Measurements from ENCODE around the gene CRP. TPM values are rescaled to one million over a fixed set of nuclear protein-coding genes. Genes with fewer than 3 reads are reported as not detected.
"Not testable (repeated sequence)": the region's sequence is repeated elsewhere in the genome, so short reads cannot be mapped to it uniquely, and the experiment has no call there.

The CRP gene, protein sequence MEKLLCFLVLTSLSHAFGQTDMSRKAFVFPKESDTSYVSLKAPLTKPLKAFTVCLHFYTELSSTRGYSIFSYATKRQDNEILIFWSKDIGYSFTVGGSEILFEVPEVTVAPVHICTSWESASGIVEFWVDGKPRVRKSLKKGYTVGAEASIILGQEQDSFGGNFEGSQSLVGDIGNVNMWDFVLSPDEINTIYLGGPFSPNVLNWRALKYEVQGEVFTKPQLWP
- polyA plus RNA-seq, result not detected

DNA sequence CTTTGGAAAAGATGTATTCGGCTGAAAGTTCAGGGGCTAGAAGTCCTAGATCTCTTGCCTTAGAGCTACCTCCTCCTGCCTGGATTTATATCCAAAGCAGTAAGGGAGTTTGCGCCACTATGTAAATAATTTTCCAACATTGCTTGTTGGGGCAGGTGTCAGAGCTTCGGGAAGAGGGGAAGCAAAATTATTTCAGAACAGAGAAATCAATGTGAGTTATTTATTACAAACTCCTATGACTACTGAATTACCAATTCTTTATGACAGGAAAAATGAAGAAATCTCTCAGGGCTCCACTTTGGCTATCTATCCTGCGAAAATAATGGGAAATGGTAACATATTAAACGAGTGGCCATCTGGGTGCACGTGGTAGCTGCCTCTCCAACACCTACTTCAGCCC, at the start of gene CRP:
TSS of gene CRP (minus strand) at position 61 of the 400 bp plus-strand sequence. CDS start 104 bp downstream, outside the sequence.
- Mint-ChIP-seq H3K27ac (no peak within 1 kb of the TSS), H3K4me3 (no peak within 1 kb of the TSS), H3K36me3 (no peaks in the 10 kb centered on the region), H3K9me3 (peaks cover 0 to 20% (median 9%) of the 10 kb centered on the region in 6 donors), H3K4me1 (no peaks in the 10 kb centered on the region), H3K27me3 (ENCODE audit: low read depth in 3 of 3) (peaks cover 7 to 16% (median 8%) of the 10 kb centered on the region in 3 donors)
- no peak for DNase-seq

DNA sequence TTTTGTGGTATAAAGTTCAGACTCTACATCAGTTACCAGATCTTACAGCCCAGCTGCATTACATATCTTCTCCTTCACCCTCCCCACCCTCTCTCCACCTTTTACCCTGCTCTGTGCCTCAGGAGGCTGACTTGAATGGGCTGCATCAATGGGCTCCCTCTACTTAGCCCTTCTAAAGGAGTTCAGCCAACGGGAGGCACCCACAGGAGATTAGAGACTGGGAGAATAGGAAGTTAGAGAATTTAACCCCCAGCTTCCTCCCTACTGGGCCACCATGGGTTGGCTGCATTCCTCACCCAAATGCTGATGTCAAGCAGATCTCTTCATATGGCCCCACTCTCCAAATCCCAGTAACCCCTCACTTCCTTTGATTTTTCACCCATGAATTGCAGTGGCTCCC, 49.3 kb upstream of the CRP start:
- H3K27me3 Mint-ChIP-seq (ENCODE audit: low read depth in 3 of 3), result peaks cover 0 to 14% (median 4%) of the 10 kb centered on the region in 3 donors
- H3K9me3 Mint-ChIP-seq, result no peaks in the 10 kb centered on the region
- H3K27ac Mint-ChIP-seq, result no peak overlapping the region
- no peaks in the 10 kb centered on the region for H3K36me3 Mint-ChIP-seq
- DNase-seq, result no peak
- H3K4me3 Mint-ChIP-seq, result no peak overlapping the region
- no peaks in the 10 kb centered on the region for H3K4me1 Mint-ChIP-seq

DNA sequence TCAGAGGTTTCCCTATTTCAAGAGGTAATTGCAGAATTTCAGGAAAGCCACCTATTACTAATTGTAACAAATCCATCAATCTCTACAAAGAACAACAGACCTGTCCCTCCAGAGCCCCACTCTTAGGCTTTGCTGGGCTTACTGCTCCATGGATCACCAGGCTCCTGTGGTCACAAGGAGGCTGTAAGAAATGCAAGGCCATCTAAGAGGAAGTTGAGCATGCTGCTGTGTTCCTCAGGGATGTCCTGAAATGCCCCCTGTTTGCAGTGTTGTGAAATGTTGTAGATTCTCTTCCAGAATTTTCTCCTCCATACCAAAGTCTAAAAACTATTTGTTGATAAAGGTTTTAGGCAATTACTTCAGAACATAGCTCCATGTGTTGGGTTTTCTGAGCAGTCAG, 42.0 kb upstream of the CRP start:
- no peak overlapping the region for H3K27ac Mint-ChIP-seq
- no peaks in the 10 kb centered on the region for H3K9me3 Mint-ChIP-seq
- no peaks in the 10 kb centered on the region for H3K4me1 Mint-ChIP-seq
- peaks cover 0 to 4% (median 0%) of the 10 kb centered on the region in 3 donors for H3K27me3 Mint-ChIP-seq (ENCODE audit: low read depth in 3 of 3)
- H3K36me3 Mint-ChIP-seq, result no peaks in the 10 kb centered on the region
- no peak overlapping the region for H3K4me3 Mint-ChIP-seq
- no peak for DNase-seq

DNA sequence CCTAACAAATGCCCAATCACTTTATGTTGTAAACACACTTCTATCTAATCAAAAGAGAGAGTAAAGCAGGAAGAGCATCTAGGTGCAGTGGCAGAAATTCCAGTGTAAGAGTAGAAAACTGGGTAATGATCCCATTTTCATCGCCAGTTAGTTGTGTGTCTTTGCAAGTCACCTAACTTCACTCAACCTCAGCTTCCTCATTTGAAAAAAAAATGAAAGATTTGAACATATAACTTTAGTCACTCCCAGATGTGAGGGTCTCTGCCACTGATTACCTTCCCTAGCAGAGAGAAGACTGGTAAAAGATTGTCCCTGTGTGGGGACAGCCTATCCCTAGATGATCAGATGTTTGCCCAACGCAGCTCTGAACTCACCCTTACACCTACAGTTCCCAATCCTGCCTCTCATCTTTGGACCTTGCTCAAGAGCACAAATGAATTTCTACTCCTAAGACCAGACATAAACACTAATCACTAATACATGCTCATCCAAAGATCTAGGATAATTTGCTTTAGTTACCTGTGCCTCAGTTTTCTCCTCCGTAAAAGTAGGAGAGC, 41.1 kb upstream of the CRP start:
- H3K27me3 Mint-ChIP-seq (ENCODE audit: low read depth in 3 of 3), result peaks cover 0 to 4% (median 0%) of the 10 kb centered on the region in 3 donors
- DNase-seq, result no peak
- H3K27ac Mint-ChIP-seq, result no peak overlapping the region
- no peak overlapping the region for H3K4me3 Mint-ChIP-seq
- H3K36me3 Mint-ChIP-seq, result no peaks in the 10 kb centered on the region
- H3K4me1 Mint-ChIP-seq, result no peaks in the 10 kb centered on the region
- no peaks in the 10 kb centered on the region for H3K9me3 Mint-ChIP-seq

DNA sequence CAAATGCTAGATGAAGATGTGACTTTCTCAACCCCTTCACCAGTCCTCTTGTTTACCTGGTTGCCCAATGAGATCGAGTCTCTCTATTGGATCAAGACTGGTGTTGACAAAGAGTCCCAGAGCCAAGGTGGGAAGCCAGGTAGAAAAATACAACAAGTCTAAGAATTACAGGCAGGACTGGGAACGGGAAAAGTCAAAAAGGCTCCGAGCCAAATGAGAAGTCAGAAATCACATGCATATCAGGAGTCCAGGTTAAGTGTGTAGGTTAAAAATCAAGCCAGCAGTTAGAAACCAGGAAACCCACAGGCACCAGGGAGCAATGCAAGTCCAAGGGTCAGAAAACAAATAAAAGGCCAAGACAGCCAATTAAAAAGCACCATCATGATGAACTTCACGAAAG, 39.0 kb upstream of the CRP start:
- H3K4me1 Mint-ChIP-seq, result no peaks in the 10 kb centered on the region
- no peaks in the 10 kb centered on the region for H3K36me3 Mint-ChIP-seq
- no peaks in the 10 kb centered on the region for H3K9me3 Mint-ChIP-seq
- H3K4me3 Mint-ChIP-seq, result no peak overlapping the region
- H3K27ac Mint-ChIP-seq, result no peak overlapping the region
- peaks cover 0 to 4% (median 0%) of the 10 kb centered on the region in 3 donors for H3K27me3 Mint-ChIP-seq (ENCODE audit: low read depth in 3 of 3)
- DNase-seq, result no peak

DNA sequence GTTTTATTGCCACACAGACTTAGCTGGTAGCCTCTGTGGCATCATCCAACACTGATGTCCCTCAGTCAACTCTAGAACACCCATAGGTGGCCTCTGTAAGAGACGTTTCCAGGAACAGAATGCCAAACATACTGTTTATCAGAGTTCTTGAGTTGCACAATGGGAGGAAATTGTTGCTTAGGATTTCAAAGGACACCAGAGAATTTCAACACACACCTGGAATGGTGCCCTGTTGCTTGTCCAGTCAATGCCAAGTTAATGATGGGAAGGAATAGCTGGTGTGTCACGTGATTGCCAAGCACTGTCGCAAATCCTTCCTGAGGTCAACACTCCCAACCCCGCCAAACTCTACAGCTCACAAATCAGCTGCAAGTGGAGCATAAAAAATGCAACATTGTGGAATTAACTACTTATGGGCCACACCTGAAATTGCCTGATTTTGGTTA, 37.8 kb upstream of the CRP start:
- H3K27ac Mint-ChIP-seq, result no peak overlapping the region
- peaks cover 0 to 3% (median 0%) of the 10 kb centered on the region in 3 donors for H3K27me3 Mint-ChIP-seq (ENCODE audit: low read depth in 3 of 3)
- DNase-seq, result no peak
- H3K36me3 Mint-ChIP-seq, result no peaks in the 10 kb centered on the region
- H3K9me3 Mint-ChIP-seq, result no peaks in the 10 kb centered on the region
- H3K4me3 Mint-ChIP-seq, result no peak overlapping the region
- H3K4me1 Mint-ChIP-seq, result no peaks in the 10 kb centered on the region

DNA sequence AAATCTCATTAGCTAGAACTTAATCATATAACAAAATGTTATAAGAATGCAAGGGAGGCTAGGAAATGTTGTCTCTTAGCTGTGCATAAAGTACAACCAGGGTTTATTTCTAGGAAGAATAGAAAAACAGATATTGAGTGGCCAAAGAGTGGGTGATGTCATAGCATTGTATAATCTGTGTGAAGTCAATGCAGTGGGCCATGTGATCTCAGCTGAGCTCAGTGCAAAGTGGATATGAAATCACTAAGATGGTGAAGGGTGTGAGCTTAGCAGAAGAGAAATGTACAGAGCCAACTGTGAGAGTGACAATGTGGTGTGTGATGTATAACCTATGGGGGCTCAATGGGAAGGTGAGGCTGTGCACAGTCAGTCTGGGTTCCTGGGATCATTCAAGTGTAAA, 36.6 kb upstream of the CRP start:
- Mint-ChIP-seq H3K36me3 (no peaks in the 10 kb centered on the region), H3K27ac (no peak overlapping the region), H3K4me3 (no peak overlapping the region), H3K4me1 (no peaks in the 10 kb centered on the region), H3K9me3 (no peaks in the 10 kb centered on the region), H3K27me3 (ENCODE audit: low read depth in 3 of 3) (no peaks in the 10 kb centered on the region)
- DNase-seq, result no peak

DNA sequence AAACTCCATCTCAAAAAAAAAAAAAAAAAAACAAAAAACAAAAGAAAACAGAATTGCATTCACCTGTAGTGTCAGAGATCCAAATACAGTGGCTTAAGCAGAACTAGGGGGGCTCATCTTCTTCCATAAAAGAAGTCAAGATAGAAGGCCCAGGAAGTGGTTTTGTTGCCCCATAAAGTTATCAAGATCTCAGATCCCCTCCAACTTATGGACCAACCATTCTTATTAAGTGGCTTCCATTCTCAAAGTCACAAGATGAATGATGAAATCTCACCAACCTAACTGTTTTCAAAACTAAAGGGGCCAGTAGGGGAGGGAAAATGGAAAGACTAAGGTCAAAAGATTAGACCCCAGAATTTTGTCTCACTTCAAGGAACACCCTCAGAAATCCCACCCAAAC, 36.2 kb upstream of the CRP start:
- Mint-ChIP-seq H3K27ac (no peak overlapping the region), H3K27me3 (ENCODE audit: low read depth in 3 of 3) (no peaks in the 10 kb centered on the region), H3K36me3 (no peaks in the 10 kb centered on the region), H3K4me3 (no peak overlapping the region), H3K4me1 (no peaks in the 10 kb centered on the region), H3K9me3 (no peaks in the 10 kb centered on the region)
- DNase-seq, result no peak

DNA sequence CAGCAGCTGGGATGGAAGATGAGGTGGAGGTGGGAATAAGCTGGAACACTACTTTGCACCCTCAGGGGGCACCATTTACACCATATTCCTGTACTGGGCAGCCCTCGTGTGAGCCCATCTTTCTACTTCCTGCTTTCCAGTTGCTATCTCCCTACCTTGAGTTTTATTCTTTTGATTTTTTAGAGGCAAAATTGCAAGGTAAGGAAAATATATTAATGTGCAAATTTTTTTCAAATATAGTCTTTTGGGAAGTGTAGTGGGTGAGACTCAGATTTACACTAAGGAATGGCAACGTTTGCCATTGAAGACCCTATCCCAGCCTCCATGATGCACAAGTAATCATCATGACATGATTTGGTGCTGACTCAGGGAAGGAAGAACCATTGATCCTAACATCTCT, 35.2 kb upstream of the CRP start:
- Mint-ChIP-seq H3K27me3 (ENCODE audit: low read depth in 3 of 3) (no peaks in the 10 kb centered on the region), H3K27ac (no peak overlapping the region), H3K9me3 (no peaks in the 10 kb centered on the region), H3K4me3 (no peak overlapping the region), H3K4me1 (no peaks in the 10 kb centered on the region), H3K36me3 (no peaks in the 10 kb centered on the region)
- DNase-seq, result no peak

DNA sequence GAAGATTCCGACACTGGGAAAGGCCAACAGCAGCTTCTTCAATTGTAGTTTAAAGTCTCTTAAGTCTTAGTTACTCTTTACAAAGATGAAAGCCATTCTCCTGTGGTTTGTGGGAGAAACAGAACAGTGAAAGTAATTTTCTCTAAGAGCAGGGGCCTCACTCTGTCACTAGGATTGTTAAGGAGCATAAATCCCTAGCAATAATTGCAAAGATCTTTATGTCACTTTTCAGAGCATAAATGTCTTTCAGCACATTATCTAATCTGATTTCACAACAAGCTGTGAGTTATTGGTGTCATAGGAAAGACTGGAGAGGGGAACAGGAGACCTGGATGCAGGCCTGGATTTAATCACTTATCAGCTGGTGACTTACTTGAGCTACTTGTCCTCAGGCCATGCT, 34.0 kb upstream of the CRP start:
- H3K9me3 Mint-ChIP-seq, result no peaks in the 10 kb centered on the region

DNA sequence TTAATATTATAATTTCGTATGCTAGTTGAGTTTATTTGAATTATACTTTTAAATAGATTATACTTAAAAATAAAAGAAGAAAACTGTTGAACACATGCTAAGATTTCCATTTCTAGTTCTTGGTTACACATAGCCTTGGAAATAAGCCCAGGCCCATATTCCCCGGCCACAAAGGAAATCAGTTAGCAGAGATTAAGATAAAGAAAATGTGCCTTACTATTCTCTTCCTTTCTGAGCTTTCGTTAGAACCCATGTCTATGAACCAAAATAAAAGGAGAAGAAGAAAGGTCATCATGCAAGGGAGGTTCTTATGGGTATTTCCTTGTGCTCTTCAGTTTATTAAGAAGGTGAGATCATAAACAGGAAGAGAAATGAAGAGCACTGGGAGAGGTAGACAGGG, 32.3 kb upstream of the CRP start:
- Mint-ChIP-seq H3K27ac (no peak overlapping the region), H3K4me1 (no peaks in the 10 kb centered on the region), H3K36me3 (no peaks in the 10 kb centered on the region), H3K9me3 (peaks cover 0 to 6% (median 0%) of the 10 kb centered on the region in 6 donors), H3K4me3 (no peak overlapping the region), H3K27me3 (ENCODE audit: low read depth in 3 of 3) (peaks cover 0 to 12% (median 7%) of the 10 kb centered on the region in 3 donors)
- no peak for DNase-seq

More for the DNA sequence above, 34.0 kb upstream of the CRP start:
- DNase-seq, result no peak
- no peak overlapping the region for H3K4me3 Mint-ChIP-seq
- H3K27me3 Mint-ChIP-seq (ENCODE audit: low read depth in 3 of 3), result peaks cover 0 to 8% (median 7%) of the 10 kb centered on the region in 3 donors
- no peak overlapping the region for H3K27ac Mint-ChIP-seq
- H3K4me1 Mint-ChIP-seq, result no peaks in the 10 kb centered on the region
- no peaks in the 10 kb centered on the region for H3K36me3 Mint-ChIP-seq

DNA sequence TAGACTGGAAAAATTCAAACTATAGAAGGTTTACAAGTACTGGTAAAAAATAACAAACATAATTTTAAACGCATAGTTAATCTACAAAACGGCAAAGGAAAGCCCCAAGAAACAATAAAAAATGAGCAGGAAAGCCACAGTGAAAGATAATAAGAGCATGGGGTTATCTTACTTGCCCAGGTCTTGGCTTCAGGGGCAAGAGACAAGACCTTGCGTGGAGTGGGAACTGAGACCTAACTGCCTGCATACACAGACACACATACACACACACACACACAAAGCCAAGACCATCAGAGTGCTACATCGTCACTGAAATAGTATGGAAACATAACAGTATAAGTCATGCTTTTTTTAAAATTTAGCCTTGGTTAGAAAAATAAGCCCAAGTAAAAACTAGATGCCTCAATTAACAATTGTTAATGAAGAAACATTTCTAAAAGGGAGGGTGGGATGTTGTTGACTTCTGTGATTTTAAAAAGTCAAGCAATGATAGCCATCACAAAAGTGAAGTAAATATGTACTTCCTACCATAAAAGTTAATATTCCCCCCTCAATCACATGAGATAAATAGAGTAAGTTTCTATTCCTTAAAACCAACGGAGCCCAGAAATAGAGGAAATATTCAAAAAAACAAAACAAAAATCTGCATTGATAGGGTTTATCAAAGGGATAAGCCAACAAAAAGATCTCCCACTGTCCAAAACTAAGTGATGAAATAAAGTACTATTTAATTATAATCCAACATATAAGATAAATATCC, 29.4 kb upstream of the CRP start:
- Mint-ChIP-seq H3K27me3 (ENCODE audit: low read depth in 3 of 3) (peaks cover 5 to 16% (median 7%) of the 10 kb centered on the region in 3 donors), H3K4me3 (no peak overlapping the region), H3K27ac (no peak overlapping the region), H3K36me3 (peaks cover 0 to 4% (median 0%) of the 10 kb centered on the region in 3 donors), H3K4me1 (no peaks in the 10 kb centered on the region), H3K9me3 (peaks cover 0 to 6% (median 0%) of the 10 kb centered on the region in 6 donors)
- no peak for DNase-seq

DNA sequence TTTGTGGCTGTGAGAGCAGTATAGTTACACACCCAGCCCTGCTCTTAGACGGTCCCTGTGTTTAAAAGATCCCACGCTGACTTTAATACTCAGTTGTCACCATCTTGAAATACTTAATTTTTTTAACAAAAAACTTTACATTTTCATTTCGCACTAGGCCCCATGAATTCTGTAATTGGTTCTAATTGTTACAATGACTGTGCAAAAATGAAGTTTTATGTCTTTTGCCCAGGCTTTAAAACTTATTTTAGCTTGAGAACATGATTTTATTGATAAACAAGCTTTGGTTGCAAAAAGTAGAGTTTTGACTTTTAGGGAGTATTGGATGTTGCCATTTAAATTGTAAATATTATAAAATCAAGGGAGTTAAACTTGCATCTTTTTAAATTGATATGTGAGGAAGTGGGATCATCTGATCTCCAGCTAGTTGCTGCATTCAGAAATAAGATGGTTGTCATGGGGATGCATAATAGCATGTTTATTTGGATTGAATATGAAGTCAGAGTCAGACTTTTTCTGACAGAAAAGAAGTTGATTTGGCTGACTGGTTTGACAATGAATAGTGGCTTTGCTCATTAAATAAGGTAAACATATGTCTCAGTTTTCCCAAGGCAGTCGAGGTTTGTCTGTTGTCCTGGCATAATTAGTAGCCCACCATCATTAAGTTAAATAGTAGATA, 23.0 kb upstream of the CRP start:
- peaks cover 0 to 5% (median 0%) of the 10 kb centered on the region in 6 donors for H3K9me3 Mint-ChIP-seq
- no peak overlapping the region for H3K4me3 Mint-ChIP-seq
- H3K27ac Mint-ChIP-seq, result no peak overlapping the region
- H3K36me3 Mint-ChIP-seq, result peaks cover 0 to 4% (median 0%) of the 10 kb centered on the region in 3 donors
- H3K27me3 Mint-ChIP-seq (ENCODE audit: low read depth in 3 of 3), result peaks cover 5 to 14% (median 10%) of the 10 kb centered on the region in 3 donors
- DNase-seq, result no peak
- no peaks in the 10 kb centered on the region for H3K4me1 Mint-ChIP-seq

DNA sequence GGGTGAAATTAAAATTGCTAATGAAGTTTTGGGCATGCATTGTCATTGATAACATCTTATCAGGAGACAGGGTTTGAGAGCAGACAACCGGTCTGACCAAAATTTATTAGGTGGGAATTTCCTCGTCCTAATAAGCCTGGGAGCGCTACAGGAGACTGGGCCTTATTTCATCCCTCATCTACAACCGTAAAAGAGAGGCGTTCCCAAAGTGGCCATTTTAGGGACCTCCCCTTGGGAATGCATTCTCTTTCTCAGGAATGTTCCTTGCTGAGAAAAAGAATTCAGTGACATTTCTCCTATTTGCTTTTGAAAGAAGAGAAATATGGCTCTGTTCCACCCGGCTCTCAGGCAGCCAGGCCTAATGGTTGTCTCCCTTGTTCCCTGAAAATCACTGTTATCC, 8.8 kb upstream of the CRP start:
- not testable (repeated sequence) for H3K4me1 Mint-ChIP-seq, H3K36me3 Mint-ChIP-seq, H3K27ac Mint-ChIP-seq, H3K4me3 Mint-ChIP-seq, DNase-seq
- Mint-ChIP-seq H3K27me3 (ENCODE audit: low read depth in 3 of 3) (peaks cover 3 to 17% (median 15%) of the 10 kb centered on the region in 3 donors), H3K9me3 (peaks cover 23 to 56% (median 32%) of the 10 kb centered on the region in 6 donors)
